GM18861 (cell line): ENCODE results near the gene SFMBT2.
"Not testable (repeated sequence)": the region's sequence is repeated elsewhere in the genome, so short reads cannot be mapped to it uniquely, and the experiment has no call there.

Source experiments
- ATAC-seq: cut with Tn5 transposase; IDR thresholded peaks from one replicate; pipeline ENCODE4 v1.9.1; 2021; ENCODE audit not compliant: unreplicated experiment

Gene SFMBT2

GRCh38 chr10:7403620-7404019, 7.2 kb downstream of the SFMBT2 start:
- no peak for ATAC-seq

DNA sequence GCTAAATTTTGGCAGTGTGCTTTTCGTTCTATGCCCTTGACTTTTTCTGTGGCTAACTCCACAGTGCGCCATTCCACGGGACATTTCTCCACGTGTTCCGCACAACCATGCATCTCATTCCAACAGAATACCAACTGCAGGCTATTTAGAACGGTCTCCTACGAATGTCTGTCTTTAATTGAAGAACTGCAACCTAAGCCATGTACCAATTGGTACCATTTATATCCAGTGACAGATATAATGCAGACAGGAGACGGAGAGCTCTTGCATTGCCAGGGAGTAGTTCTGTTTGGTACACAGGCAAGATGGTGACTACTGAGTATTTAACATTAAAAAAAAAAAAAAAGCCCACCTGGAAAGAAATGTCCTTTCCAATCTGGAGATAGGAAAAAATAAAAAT, 9.1 kb downstream of the SFMBT2 start:
- ATAC-seq: no peak

- no peak for ATAC-seq
Measured at GRCh38 chr10:7401156-7401555, 9.7 kb downstream of the SFMBT2 start.

DNA sequence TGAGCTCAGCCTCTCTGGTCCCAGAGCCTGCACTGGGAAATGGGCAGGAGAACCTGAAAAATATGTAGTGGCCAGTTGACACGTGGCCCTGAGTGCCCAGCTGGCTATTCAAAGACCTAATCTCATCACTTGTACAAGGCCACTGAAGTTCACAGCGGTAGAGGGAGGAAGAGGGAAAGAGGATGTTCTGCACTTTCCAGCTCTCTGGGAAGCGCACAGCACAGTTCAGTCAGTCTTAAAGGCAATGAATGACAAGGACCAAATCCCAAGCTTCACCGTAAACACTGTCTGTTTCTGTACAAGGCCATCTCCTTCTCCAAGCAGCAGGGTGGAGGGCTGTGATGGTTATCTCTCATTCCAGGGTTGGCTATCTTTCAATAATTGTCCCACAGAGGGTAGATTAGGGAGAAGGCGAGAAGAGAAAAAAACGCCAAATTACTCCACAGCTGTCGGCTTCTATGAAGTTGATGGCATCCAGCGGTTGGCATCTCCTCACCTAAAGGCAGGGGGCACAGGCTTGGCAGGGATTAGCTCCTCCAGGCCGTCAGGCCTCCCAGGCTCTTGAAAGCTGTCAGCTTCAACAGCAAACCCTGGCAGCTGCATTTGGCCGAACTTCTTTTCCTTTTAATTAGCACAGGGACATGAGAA, 10.6 kb downstream of the SFMBT2 start:
- ATAC-seq: no peak

DNA sequence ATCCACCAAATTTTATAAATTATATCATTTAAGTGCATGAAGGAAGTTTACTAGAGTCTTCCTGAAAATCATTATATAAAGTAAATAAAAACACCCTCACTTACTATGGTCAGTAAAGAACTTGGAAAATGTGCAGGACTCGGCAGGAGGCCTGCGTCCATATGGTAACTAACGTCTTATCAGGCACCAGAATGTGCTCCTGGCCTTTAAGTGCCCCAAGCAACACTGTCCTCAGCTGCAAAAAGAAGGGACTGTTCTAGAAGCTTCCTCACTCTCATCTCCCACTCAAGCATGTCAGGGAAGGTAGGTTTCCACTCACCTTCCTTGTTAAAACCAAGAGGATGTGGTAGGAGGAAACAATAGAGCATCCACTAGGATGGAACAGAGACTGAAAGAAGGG, 11.3 kb downstream of the SFMBT2 start:
- no peak for ATAC-seq

- no peak for ATAC-seq
Measured at GRCh38 chr10:7397049-7398035, 13.5 kb downstream of the SFMBT2 start.

DNA sequence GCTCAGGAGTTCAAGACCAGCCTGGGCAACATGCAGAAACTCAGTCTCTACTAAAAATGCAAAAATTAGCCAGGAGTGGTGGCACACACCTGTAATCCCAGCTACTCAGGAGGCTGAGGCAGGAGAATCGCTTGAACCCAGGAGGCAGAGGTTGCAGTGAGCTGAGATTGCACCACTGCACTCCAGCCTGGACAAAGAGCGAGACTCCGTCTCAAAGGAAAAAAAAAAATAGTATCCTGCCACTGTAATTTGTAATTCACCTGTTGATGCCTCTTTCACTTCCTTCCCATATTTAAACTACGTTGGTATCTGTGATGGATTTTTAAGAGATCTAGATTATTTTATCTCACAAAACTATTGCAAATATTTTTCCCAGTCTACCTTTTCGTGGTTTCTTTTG, 18.5 kb downstream of the SFMBT2 start:
- ATAC-seq: not testable (repeated sequence)

DNA sequence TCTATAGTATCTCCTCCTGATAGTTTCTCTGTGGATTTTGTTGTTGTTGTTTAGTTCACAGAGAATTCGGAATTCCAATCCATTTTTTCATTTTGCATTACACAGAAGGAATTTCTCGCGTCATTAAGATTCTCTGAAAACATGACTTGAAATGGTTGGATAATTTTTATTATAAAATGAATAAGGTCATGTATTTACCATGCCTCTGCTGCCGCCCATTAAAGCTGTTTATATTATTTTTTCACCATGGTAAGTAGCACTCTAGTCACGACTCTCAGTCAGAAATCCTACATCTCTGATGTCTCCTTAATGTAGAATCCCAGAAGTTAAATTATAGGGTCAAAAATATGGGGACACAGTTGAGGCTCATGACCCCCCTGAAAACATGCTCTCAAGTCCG, 19.1 kb downstream of the SFMBT2 start:
- ATAC-seq: no peak

GRCh38 chr10:7390689-7391110, 20.1 kb downstream of the SFMBT2 start:
- ATAC-seq: not testable (repeated sequence)

GRCh38 chr10:7389844-7390243, 21.0 kb downstream of the SFMBT2 start:
- no peak for ATAC-seq

- no peak for ATAC-seq
Measured at GRCh38 chr10:7389346-7389745, 21.5 kb downstream of the SFMBT2 start.

- no peak for ATAC-seq
Measured at GRCh38 chr10:7388602-7389001, 22.2 kb downstream of the SFMBT2 start.

GRCh38 chr10:7388149-7388548, 22.7 kb downstream of the SFMBT2 start:
- ATAC-seq: not testable (repeated sequence)

DNA sequence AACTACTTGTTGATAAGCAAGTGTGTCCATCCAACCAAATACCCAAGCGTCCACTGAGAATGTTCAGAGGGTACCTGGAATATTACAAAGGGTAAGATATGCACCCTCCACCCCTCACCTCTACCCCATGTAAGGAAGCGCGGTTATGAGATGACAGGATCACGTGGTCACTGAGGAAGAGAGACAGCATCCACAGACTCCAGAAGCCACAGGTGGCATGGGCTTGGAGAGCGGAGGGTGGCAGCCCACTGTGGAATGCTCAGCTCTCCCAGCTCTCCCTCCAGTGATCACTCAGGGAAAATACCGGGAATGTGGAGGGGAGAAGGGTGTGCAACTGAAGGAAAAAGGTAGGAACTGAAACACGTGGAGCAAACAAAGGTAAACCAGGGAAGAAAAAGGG, 25.7 kb downstream of the SFMBT2 start:
- no peak for ATAC-seq

GRCh38 chr10:7383442-7383841, 27.4 kb downstream of the SFMBT2 start:
- ATAC-seq: no peak

- no peak for ATAC-seq
Measured at GRCh38 chr10:7380704-7381241, 30.1 kb downstream of the SFMBT2 start.

- ATAC-seq: no peak
Measured at GRCh38 chr10:7378602-7379403, 32.0 kb downstream of the SFMBT2 start.

DNA sequence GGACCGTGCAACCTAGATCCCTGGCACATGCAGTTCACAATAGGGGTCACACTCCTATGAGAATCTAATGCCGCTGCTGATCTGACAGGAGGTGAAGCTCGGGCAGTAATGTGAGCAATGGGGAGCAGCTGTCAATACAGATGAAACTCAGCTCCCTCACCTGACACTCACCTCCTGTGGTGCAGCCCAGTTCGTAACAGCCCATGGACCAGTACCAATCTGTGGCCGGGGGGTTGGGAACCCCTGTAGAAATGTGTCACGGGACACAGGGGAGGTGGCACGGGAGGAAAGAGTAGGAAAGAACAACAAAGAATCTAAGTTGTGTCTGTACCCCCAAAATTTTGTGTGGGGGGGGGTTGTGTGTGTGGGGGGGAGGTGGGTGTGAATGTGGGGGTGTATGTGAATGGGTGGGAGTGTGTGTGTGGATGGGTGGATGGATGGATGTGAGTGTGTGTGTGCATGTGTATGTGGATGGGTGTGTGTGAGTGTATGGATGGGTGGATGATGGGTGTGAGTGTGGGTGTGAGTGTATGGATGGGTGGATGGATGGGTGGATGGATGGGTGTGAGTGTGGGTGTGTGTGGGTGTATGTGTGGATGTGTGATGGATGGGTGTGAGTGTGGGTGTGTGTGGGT, 33.1 kb downstream of the SFMBT2 start:
- no peak for ATAC-seq

DNA sequence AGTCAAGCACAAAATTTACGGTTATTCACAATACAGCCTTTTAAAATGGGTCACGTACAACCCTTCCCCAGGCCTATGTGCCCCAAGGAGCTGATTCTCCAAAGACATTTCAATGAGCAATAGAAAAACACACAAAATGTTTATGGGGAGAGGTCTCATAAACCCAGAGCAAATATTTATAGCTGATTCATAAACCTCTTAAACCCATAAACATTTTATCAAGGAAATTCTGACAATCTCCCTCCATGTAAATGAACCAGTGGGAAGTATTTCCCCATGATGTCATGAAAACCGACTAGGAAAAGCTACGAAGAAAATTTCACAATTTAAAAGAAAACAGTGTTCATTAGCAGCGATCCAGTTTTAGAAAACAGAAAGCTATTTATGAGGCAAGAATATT, 36.0 kb downstream of the SFMBT2 start:
- no peak for ATAC-seq

- ATAC-seq: no peak
Measured at GRCh38 chr10:7373039-7373438, 37.8 kb downstream of the SFMBT2 start.

GRCh38 chr10:7372504-7372903, 38.3 kb downstream of the SFMBT2 start:
- no peak for ATAC-seq
